HCT116 (cell line): Measurements from ENCODE around the gene EIF2A. TPM values are rescaled to one million over a fixed set of nuclear protein-coding genes. Genes with fewer than 3 reads are reported as not detected.

Experiments used
- ATAC-seq: fragments of 200-7000 bp; cut with Tn5 transposase; 2 replicates; pipeline ENCODE4 v1.9.1; 2020; ENCODE audit warnings: mild to moderate bottlenecking, moderate library complexity
- BruUV-seq: library from RNA; stranded (reverse); fragments of 400-500 nt; replicated peaks from 2 replicates; lab custom pipeline; 2021; lab: Mats Ljungman, UMichigan
- CTCF ChIA-PET: fragments of 300-600 bp; sonication (Branson Sonifier 250); formaldehyde crosslinking; loops from one replicate; lab custom pipeline; 2021; ENCODE audit warnings: antibody characterized with exemption; lab: Charles Lee
- POLR2A ChIA-PET: fragments of 300-600, 350-600 bp; sonication (Branson Sonifier 250); formaldehyde crosslinking; loops from one replicate; lab custom pipeline; 2021; ENCODE audit warnings: antibody characterized with exemption; lab: Charles Lee
- RAD21 ChIA-PET, 2 experiments: fragments of 300-600 bp; sonication (Branson Sonifier 250); formaldehyde crosslinking; loops; one replicate each; lab custom pipeline; 2023; ENCODE audit warnings: low total read pairs in 2 of 2; ENCODE audit not compliant: uncharacterized antibody in 2 of 2, unreplicated experiment in 2 of 2, low non-redundant PET in 1 of 2; lab: Charles Lee
- DNase-seq: peaks from one replicate; pipeline ENCODE4 v3.0.0-alpha.2; 2010; ENCODE audit warnings: low read depth, low spot score
- H2AFZ ChIP-seq: fragments of 200-600 bp; shearing (Covaris generic), sonication (generic); 2 replicates; pipeline ENCODE4 v1.6.1; 2017; ENCODE audit warnings: low read depth, mixed run types, mixed read lengths, antibody characterized with exemption, low read length; ENCODE audit not compliant: poor library complexity, severe bottlenecking
- H3K27ac ChIP-seq: 2 replicates; pipeline ENCODE4 v1.5.1; 2012; ENCODE audit warnings: low read depth, low read length
- H3K27me3 ChIP-seq: fragments of 200-600 bp; sonication (generic); 2 replicates; pipeline ENCODE4 v1.6.1; 2016; ENCODE audit warnings: mixed run types, low read length, mixed read lengths; ENCODE audit not compliant: insufficient read depth
- H3K36me3 ChIP-seq, 2 experiments: fragments of 200-500 bp in 1 of 2; fragments of 200-600 bp in 1 of 2; sonication (Bioruptor generic) in 1 of 2; sonication (generic) in 1 of 2; 2 replicates each; pipeline versions ENCODE4 v1.5.1 to v1.6.1; 2014 to 2016; ENCODE audit warnings: low read length in 2 of 2, inconsistent platforms in 1 of 2, mixed read lengths in 1 of 2, mixed run types in 1 of 2; ENCODE audit not compliant: insufficient read depth in 2 of 2, control insufficient read depth in 1 of 2
- H3K4me1 ChIP-seq, 2 experiments: fragments of 200-600 bp in 1 of 2; sonication (generic) in 1 of 2; 2 replicates each; pipeline versions ENCODE4 v1.5.1 to v1.6.1; 2012 to 2017; ENCODE audit warnings: low read length in 2 of 2, inconsistent platforms in 1 of 2, mild to moderate bottlenecking in 1 of 2, mixed read lengths in 1 of 2, mixed run types in 1 of 2, moderate library complexity in 1 of 2; ENCODE audit not compliant: insufficient read depth in 2 of 2, control insufficient read depth in 1 of 2
- H3K4me2 ChIP-seq: fragments of 200-600 bp; sonication (generic); 2 replicates; pipeline ENCODE4 v1.6.1; 2017; ENCODE audit warnings: mixed run types, low read length, mixed read lengths
- H3K4me3 ChIP-seq, 2 experiments: fragments of 200-600 bp in 1 of 2; sonication (generic) in 1 of 2; replicated peaks in 1 of 2; 2 replicates each; pipeline ENCODE4 v1.5.1; 2011 to 2016; ENCODE audit warnings: low read length in 2 of 2, control low read depth in 1 of 2, low read depth in 1 of 2, mild to moderate bottlenecking in 1 of 2, mixed read lengths in 1 of 2, mixed run types in 1 of 2
- H3K79me2 ChIP-seq: fragments of 200-600 bp; sonication (generic); 2 replicates; pipeline ENCODE4 v1.6.1; 2017; ENCODE audit warnings: mild to moderate bottlenecking, mixed run types, low read length, moderate library complexity, mixed read lengths; ENCODE audit not compliant: insufficient read depth
- H3K9ac ChIP-seq: fragments of 200-600 bp; sonication (generic); 2 replicates; pipeline ENCODE4 v1.6.1; 2016; ENCODE audit warnings: low read length, mixed read lengths
- H3K9me2 ChIP-seq: fragments of 200-600 bp; sonication (generic), shearing (Covaris generic); 2 replicates; pipeline ENCODE4 v1.6.1; 2017; ENCODE audit warnings: mixed run types, mild to moderate bottlenecking, moderate library complexity; ENCODE audit not compliant: insufficient read depth
- H3K9me3 ChIP-seq, 2 experiments: fragments of 200-500 bp in 1 of 2; fragments of 200-600 bp in 1 of 2; sonication (Bioruptor generic) in 1 of 2; sonication (generic) in 1 of 2; 2 replicates each; pipeline ENCODE4 v1.6.1; 2014 to 2017; ENCODE audit warnings: low read length in 2 of 2, mixed read lengths in 2 of 2, inconsistent platforms in 1 of 2, low read depth in 1 of 2, mild to moderate bottlenecking in 1 of 2, mixed run types in 1 of 2, moderate library complexity in 1 of 2; ENCODE audit not compliant: control insufficient read depth in 1 of 2, insufficient read depth in 1 of 2
- H4K20me1 ChIP-seq: fragments of 200-600 bp; sonication (generic), shearing (Covaris generic); 2 replicates; pipeline ENCODE4 v1.6.1; 2017; ENCODE audit warnings: mixed run types, mild to moderate bottlenecking, moderate library complexity; ENCODE audit not compliant: insufficient read depth
- EZH2phosphoT487 ChIP-seq: fragments of 200-600 bp; IDR thresholded peaks from 2 replicates; pipeline ENCODE4 v1.6.1; 2018; ENCODE audit warnings: antibody characterized with exemption, borderline replicate concordance
- MAX ChIP-seq: IDR thresholded peaks from 2 replicates; pipeline ENCODE4 v1.6.1; 2012
- POLR2AphosphoS5 ChIP-seq: IDR thresholded peaks from 2 replicates; pipeline ENCODE4 v1.6.1; 2011; ENCODE audit warnings: mild to moderate bottlenecking, low read depth, low read length, moderate library complexity
- REST ChIP-seq: IDR thresholded peaks from 2 replicates; pipeline ENCODE4 v1.6.1; 2012; ENCODE audit warnings: low read depth
- SRF ChIP-seq: IDR thresholded peaks from 2 replicates; pipeline ENCODE4 v1.6.1; 2012; ENCODE audit warnings: low read depth
- TCF7L2 ChIP-seq: IDR thresholded peaks from 2 replicates; pipeline ENCODE4 v1.7.0; 2011; ENCODE audit warnings: borderline replicate concordance, inconsistent platforms; ENCODE audit not compliant: insufficient read depth, insufficient read length; ENCODE audit errors: extremely low read depth
- ZFX ChIP-seq: fragments of 450-650 bp; IDR thresholded peaks from 2 replicates; pipeline ENCODE4 v1.6.1; 2017
- ZNF274 ChIP-seq: fragments of 200-500 bp; sonication (Bioruptor generic); IDR thresholded peaks from 2 replicates; pipeline ENCODE4 v1.6.1; 2014; ENCODE audit warnings: mild to moderate bottlenecking, low read depth, low read length, inconsistent platforms
- intact Hi-C: fragments of 100-400 bp; cut with micrococcal nuclease; formaldehyde crosslinking; loops from 2 replicates; pipeline ENCODE4 v1.10.0; 2022
- total RNA-seq: library from RNA; stranded (reverse); gene quantifications from one replicate; pipeline ENCODE4 v1.2.1, GENCODE V29; 2021; ENCODE audit not compliant: unreplicated experiment

The EIF2A gene
- total RNA-seq, 1 experiment from 2014 or later, result 126 TPM

- H3K27me3 ChIP-seq, result no peaks in the 10 kb centered on the region
- intact Hi-C loops, result no loop called here
- no TSS peak for BruUV-seq
- peaks cover 5 to 20% of the 10 kb centered on the region in 2 experiments for H3K4me1 ChIP-seq
- H3K4me3 ChIP-seq, result no peak overlapping the region
- ChIA-PET CTCF (no interaction called here), POLR2A (interaction anchor here (0.6 kb wide), 1 partner anchor 18 kb away, joined by 4 read pairs; no protein-coding TSS in a partner anchor)
- TF ChIP-seq SRF (no peak), ZFX (no peak)
- TF ChIP-seq, all 23 proteins: peak for 0
- no peaks in the 10 kb centered on the region for H4K20me1 ChIP-seq
- ATAC-seq, result no peak
- no peaks in the 10 kb centered on the region for H3K9me2 ChIP-seq
- DNase-seq, result no peak
- peaks cover 10 to 25% of the 10 kb centered on the region in 2 experiments; a peak in 2 of 4 replicates for H3K36me3 ChIP-seq
- no peak overlapping the region for H3K27ac ChIP-seq
- H3K9me3 ChIP-seq, result no peaks in the 10 kb centered on the region
- H3K4me2 ChIP-seq, result no peak overlapping the region
- H2AFZ ChIP-seq, result no peak overlapping the region
- no peak overlapping the region for H3K9ac ChIP-seq
- peaks cover 72% of the 10 kb centered on the region for H3K79me2 ChIP-seq
- RAD21 ChIA-PET, result no interaction called here
Measured at GRCh38 chr3:150544041-150544440, 2.5 kb upstream of the EIF2A start.

- TF ChIP-seq POLR2AphosphoS5, result no peak
- TF ChIP-seq EZH2phosphoT487, result no peak
- TF ChIP-seq ZNF274, result no peak
- no peak for TF ChIP-seq MAX
- no peak for TF ChIP-seq TCF7L2
- TF ChIP-seq REST, result no peak
- Histone ChIP-seq H3K4me3 (peak overlapping the region; percentile 94 to 96), H3K79me2 (peaks cover 79% of the 10 kb centered on the region), H3K27me3 (no peaks in the 10 kb centered on the region), H3K27ac (no peak overlapping the region), H3K36me3 (peaks cover 10 to 25% of the 10 kb centered on the region in 2 experiments; a peak in 2 of 4 replicates), H4K20me1 (no peaks in the 10 kb centered on the region), H3K9ac (peak overlapping the region; percentile 95), H3K4me1 (peaks cover 5 to 20% of the 10 kb centered on the region in 2 experiments), H3K9me3 (no peaks in the 10 kb centered on the region), H3K9me2 (no peaks in the 10 kb centered on the region), H3K4me2 (peak overlapping the region; percentile 81), H2AFZ (no peak overlapping the region)
- DNase-seq (no peak), ATAC-seq (no peak)
- ChIA-PET CTCF (no interaction called here), POLR2A (interaction anchor here (0.6 kb wide), 1 partner anchor 19 kb away, joined by 4 read pairs; no protein-coding TSS in a partner anchor), RAD21 (no interaction called here)
- intact Hi-C loops, result loop anchor here (5.0 kb wide), 2 partner anchors 58 to 218 kb away; partner anchors contain the start of genes SELENOT and SIAH2
- BruUV-seq, result TSS peak; percentile 46
Measured at GRCh38 chr3:150544726-150545125, 1.9 kb upstream of the EIF2A start.
